HCT116 (cell line): ENCODE results near the gene ZNF655. TPM values are rescaled to one million over a fixed set of nuclear protein-coding genes. Genes with fewer than 3 reads are reported as not detected.
A peak's percentile ranks its signal among the peaks of the same experiment; 100 is the strongest.

Experiments
- ATAC-seq: fragments of 200-7000 bp; cut with Tn5 transposase; 2 replicates; pipeline ENCODE4 v1.9.1; 2020; ENCODE audit warnings: mild to moderate bottlenecking, moderate library complexity
- Bru-seq: library from RNA; stranded (reverse); fragments of 400-500 nt; gene quantifications from one replicate; lab custom pipeline; 2021; lab: Mats Ljungman, UMichigan
- BruChase-seq, 2 experiments: library from RNA; stranded (reverse); fragments of 400-500 nt; gene quantifications; one replicate each; lab custom pipeline; 2021; lab: Mats Ljungman, UMichigan
- BruUV-seq: library from RNA; stranded (reverse); fragments of 400-500 nt; replicated peaks from 2 replicates; lab custom pipeline; 2021; lab: Mats Ljungman, UMichigan
- CTCF ChIA-PET: fragments of 300-600 bp; sonication (Branson Sonifier 250); formaldehyde crosslinking; loops from one replicate; lab custom pipeline; 2021; ENCODE audit warnings: antibody characterized with exemption; lab: Charles Lee
- POLR2A ChIA-PET: fragments of 300-600, 350-600 bp; sonication (Branson Sonifier 250); formaldehyde crosslinking; loops from one replicate; lab custom pipeline; 2021; ENCODE audit warnings: antibody characterized with exemption; lab: Charles Lee
- RAD21 ChIA-PET, 2 experiments: fragments of 300-600 bp; sonication (Branson Sonifier 250); formaldehyde crosslinking; loops; one replicate each; lab custom pipeline; 2023; ENCODE audit warnings: low total read pairs in 2 of 2; ENCODE audit not compliant: uncharacterized antibody in 2 of 2, unreplicated experiment in 2 of 2, low non-redundant PET in 1 of 2; lab: Charles Lee
- DNase-seq: peaks from one replicate; pipeline ENCODE4 v3.0.0-alpha.2; 2010; ENCODE audit warnings: low read depth, low spot score
- H2AFZ ChIP-seq: fragments of 200-600 bp; shearing (Covaris generic), sonication (generic); 2 replicates; pipeline ENCODE4 v1.6.1; 2017; ENCODE audit warnings: low read depth, mixed run types, mixed read lengths, antibody characterized with exemption, low read length; ENCODE audit not compliant: poor library complexity, severe bottlenecking
- H3K27ac ChIP-seq: 2 replicates; pipeline ENCODE4 v1.5.1; 2012; ENCODE audit warnings: low read depth, low read length
- H3K27me3 ChIP-seq: fragments of 200-600 bp; sonication (generic); 2 replicates; pipeline ENCODE4 v1.6.1; 2016; ENCODE audit warnings: mixed run types, low read length, mixed read lengths; ENCODE audit not compliant: insufficient read depth
- H3K36me3 ChIP-seq, 2 experiments: fragments of 200-500 bp in 1 of 2; fragments of 200-600 bp in 1 of 2; sonication (Bioruptor generic) in 1 of 2; sonication (generic) in 1 of 2; 2 replicates each; pipeline versions ENCODE4 v1.5.1 to v1.6.1; 2014 to 2016; ENCODE audit warnings: low read length in 2 of 2, inconsistent platforms in 1 of 2, mixed read lengths in 1 of 2, mixed run types in 1 of 2; ENCODE audit not compliant: insufficient read depth in 2 of 2, control insufficient read depth in 1 of 2
- H3K4me1 ChIP-seq, 2 experiments: fragments of 200-600 bp in 1 of 2; sonication (generic) in 1 of 2; 2 replicates each; pipeline versions ENCODE4 v1.5.1 to v1.6.1; 2012 to 2017; ENCODE audit warnings: low read length in 2 of 2, inconsistent platforms in 1 of 2, mild to moderate bottlenecking in 1 of 2, mixed read lengths in 1 of 2, mixed run types in 1 of 2, moderate library complexity in 1 of 2; ENCODE audit not compliant: insufficient read depth in 2 of 2, control insufficient read depth in 1 of 2
- H3K4me2 ChIP-seq: fragments of 200-600 bp; sonication (generic); 2 replicates; pipeline ENCODE4 v1.6.1; 2017; ENCODE audit warnings: mixed run types, low read length, mixed read lengths
- H3K4me3 ChIP-seq, 2 experiments: fragments of 200-600 bp in 1 of 2; sonication (generic) in 1 of 2; replicated peaks in 1 of 2; 2 replicates each; pipeline ENCODE4 v1.5.1; 2011 to 2016; ENCODE audit warnings: low read length in 2 of 2, control low read depth in 1 of 2, low read depth in 1 of 2, mild to moderate bottlenecking in 1 of 2, mixed read lengths in 1 of 2, mixed run types in 1 of 2
- H3K79me2 ChIP-seq: fragments of 200-600 bp; sonication (generic); 2 replicates; pipeline ENCODE4 v1.6.1; 2017; ENCODE audit warnings: mild to moderate bottlenecking, mixed run types, low read length, moderate library complexity, mixed read lengths; ENCODE audit not compliant: insufficient read depth
- H3K9ac ChIP-seq: fragments of 200-600 bp; sonication (generic); 2 replicates; pipeline ENCODE4 v1.6.1; 2016; ENCODE audit warnings: low read length, mixed read lengths
- H3K9me2 ChIP-seq: fragments of 200-600 bp; sonication (generic), shearing (Covaris generic); 2 replicates; pipeline ENCODE4 v1.6.1; 2017; ENCODE audit warnings: mixed run types, mild to moderate bottlenecking, moderate library complexity; ENCODE audit not compliant: insufficient read depth
- H3K9me3 ChIP-seq, 2 experiments: fragments of 200-500 bp in 1 of 2; fragments of 200-600 bp in 1 of 2; sonication (Bioruptor generic) in 1 of 2; sonication (generic) in 1 of 2; 2 replicates each; pipeline ENCODE4 v1.6.1; 2014 to 2017; ENCODE audit warnings: low read length in 2 of 2, mixed read lengths in 2 of 2, inconsistent platforms in 1 of 2, low read depth in 1 of 2, mild to moderate bottlenecking in 1 of 2, mixed run types in 1 of 2, moderate library complexity in 1 of 2; ENCODE audit not compliant: control insufficient read depth in 1 of 2, insufficient read depth in 1 of 2
- H4K20me1 ChIP-seq: fragments of 200-600 bp; sonication (generic), shearing (Covaris generic); 2 replicates; pipeline ENCODE4 v1.6.1; 2017; ENCODE audit warnings: mixed run types, mild to moderate bottlenecking, moderate library complexity; ENCODE audit not compliant: insufficient read depth
- CEBPB ChIP-seq: IDR thresholded peaks from 2 replicates; pipeline ENCODE4 v1.6.1; 2012; ENCODE audit warnings: low read depth
- FOSL1 ChIP-seq: IDR thresholded peaks from 2 replicates; pipeline ENCODE4 v1.6.1; 2012; ENCODE audit warnings: low read depth
- POLR2AphosphoS5 ChIP-seq: IDR thresholded peaks from 2 replicates; pipeline ENCODE4 v1.6.1; 2011; ENCODE audit warnings: mild to moderate bottlenecking, low read depth, low read length, moderate library complexity
- RAD21 ChIP-seq: IDR thresholded peaks from 2 replicates; pipeline ENCODE4 v1.6.1; 2012; ENCODE audit warnings: low read depth, mild to moderate bottlenecking
- SIN3A ChIP-seq: IDR thresholded peaks from 2 replicates; pipeline ENCODE4 v1.6.1; 2012; ENCODE audit warnings: low read depth
- SP1 ChIP-seq: IDR thresholded peaks from 2 replicates; pipeline ENCODE4 v1.6.1; 2012; ENCODE audit warnings: low read depth
- TCF7L2 ChIP-seq: IDR thresholded peaks from 2 replicates; pipeline ENCODE4 v1.7.0; 2011; ENCODE audit warnings: borderline replicate concordance, inconsistent platforms; ENCODE audit not compliant: insufficient read depth, insufficient read length; ENCODE audit errors: extremely low read depth
- YY1 ChIP-seq: IDR thresholded peaks from 2 replicates; pipeline ENCODE4 v1.6.1; 2011; ENCODE audit warnings: low read length, low read depth, moderate library complexity, mild to moderate bottlenecking; ENCODE audit not compliant: insufficient replicate concordance; ENCODE audit errors: extremely low read depth
- ZFX ChIP-seq: fragments of 450-650 bp; IDR thresholded peaks from 2 replicates; pipeline ENCODE4 v1.6.1; 2017
- intact Hi-C: fragments of 100-400 bp; cut with micrococcal nuclease; formaldehyde crosslinking; loops from 2 replicates; pipeline ENCODE4 v1.10.0; 2022
- long read RNA-seq: library from polyadenylated mRNA; unstranded; transcript quantifications from one replicate; pipeline ENCODE4 v2.0.0, GENCODE V29; 2021; ENCODE audit not compliant: unreplicated experiment
- polyA plus RNA-seq: library from polyadenylated mRNA; unstranded; fragments of >200 nt; gene quantifications from 2 replicates; pipeline ENCODE4 v1.2.1, GENCODE V29; 2012; ENCODE audit warnings: missing spikeins
- total RNA-seq: library from RNA; stranded (reverse); gene quantifications from one replicate; pipeline ENCODE4 v1.2.1, GENCODE V29; 2021; ENCODE audit not compliant: unreplicated experiment
- TF ChIP-seq, protein P1 (sequence below): IDR thresholded peaks from 2 replicates; pipeline ENCODE4 v1.6.1; 2012; ENCODE audit warnings: low read depth
- TF ChIP-seq, protein P2 (sequence below): IDR thresholded peaks from 2 replicates; pipeline ENCODE4 v1.6.1; 2012
- TF ChIP-seq, protein P3 (sequence below): IDR thresholded peaks from 2 replicates; pipeline ENCODE4 v1.6.1; 2011; ENCODE audit warnings: mild to moderate bottlenecking, low read length, moderate library complexity; ENCODE audit not compliant: insufficient replicate concordance; ENCODE audit errors: extremely low read depth

The ZNF655 gene, protein sequence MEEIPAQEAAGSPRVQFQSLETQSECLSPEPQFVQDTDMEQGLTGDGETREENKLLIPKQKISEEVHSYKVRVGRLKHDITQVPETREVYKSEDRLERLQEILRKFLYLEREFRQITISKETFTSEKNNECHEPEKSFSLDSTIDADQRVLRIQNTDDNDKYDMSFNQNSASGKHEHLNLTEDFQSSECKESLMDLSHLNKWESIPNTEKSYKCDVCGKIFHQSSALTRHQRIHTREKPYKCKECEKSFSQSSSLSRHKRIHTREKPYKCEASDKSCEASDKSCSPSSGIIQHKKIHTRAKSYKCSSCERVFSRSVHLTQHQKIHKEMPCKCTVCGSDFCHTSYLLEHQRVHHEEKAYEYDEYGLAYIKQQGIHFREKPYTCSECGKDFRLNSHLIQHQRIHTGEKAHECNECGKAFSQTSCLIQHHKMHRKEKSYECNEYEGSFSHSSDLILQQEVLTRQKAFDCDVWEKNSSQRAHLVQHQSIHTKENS
- 45.0 TPM for total RNA-seq
- 32.8 and 37.3 TPM in 2 replicates for polyA plus RNA-seq
- Bru-seq, nascent RNA: percentile 95 among the genes with signal in this experiment
- BruChase-seq, experiment 1, labeled RNA remaining after a 6-hour chase: percentile 98 among the genes with signal in this experiment
- percentile 99 among the genes with signal in this experiment for BruChase-seq, experiment 2, labeled RNA remaining after a 2-hour chase
- long read RNA-seq, full-length matches to known transcripts: 33 of 49 reads
- long read RNA-seq, partial matches to known transcripts: 1 of 49 reads
- long read RNA-seq, other reads (novel, unspliced or antisense): 15 of 49 reads

DNA sequence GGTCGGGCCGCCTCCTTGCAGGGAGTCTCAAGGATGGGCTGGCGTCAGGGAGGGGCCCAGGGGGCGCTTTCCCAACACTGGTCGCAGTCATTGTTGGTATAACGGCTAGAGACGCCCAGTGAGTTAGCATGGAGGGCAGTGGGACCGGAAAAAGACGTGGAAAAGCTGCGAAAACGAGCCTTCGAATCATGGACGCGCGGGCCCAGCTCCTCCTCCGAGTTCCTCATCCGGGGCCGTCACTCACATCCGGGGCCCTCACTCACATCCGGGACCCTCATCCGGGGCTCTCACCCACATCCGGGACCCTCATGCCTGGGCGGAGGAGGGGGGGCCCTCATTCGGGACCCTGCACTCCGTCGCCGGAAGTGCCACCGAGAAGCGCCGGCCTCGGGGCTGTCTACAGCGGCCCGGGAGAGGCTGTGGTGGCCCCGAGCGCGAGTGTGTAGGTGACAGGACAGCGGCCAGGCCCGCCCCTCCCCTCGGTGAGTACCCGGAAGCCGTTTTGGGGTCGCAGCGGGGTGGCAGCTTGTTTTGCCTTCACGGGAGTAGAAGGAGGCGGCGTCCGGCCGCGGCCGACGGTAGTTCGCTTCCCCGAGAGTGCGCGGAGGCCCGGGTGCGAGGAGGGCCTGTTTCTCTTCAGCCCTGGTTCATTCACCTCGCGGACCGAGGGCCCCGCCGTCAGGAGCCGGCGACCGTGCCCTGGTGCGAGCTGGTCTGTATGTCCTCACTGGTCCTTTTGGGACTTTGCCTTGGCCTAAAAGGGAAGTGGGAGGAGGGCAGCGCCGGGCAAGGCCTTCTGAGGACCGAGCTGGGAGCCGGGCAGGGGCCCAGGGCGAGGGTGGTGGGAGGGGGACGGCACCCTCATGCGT is at the start of gene ZNF655:
ZNF655 (plus strand) TSS at position 337 of the 869 bp plus-strand sequence. CDS start 1,918 bp downstream, outside the sequence.
- no peaks in the 10 kb centered on the region for H3K9me2 ChIP-seq
- peak within 1 kb of the TSS; percentile 96 for H3K9ac ChIP-seq
- H3K79me2 ChIP-seq: peaks cover 59% of the 10 kb centered on the region
- RAD21 ChIA-PET: no interaction called here
- H3K4me1 ChIP-seq: peaks cover 28 to 48% of the 10 kb centered on the region in 2 experiments
- H2AFZ ChIP-seq: no peak within 1 kb of the TSS
- no peaks in the 10 kb centered on the region for H4K20me1 ChIP-seq
- H3K27me3 ChIP-seq: no peaks in the 10 kb centered on the region
- H3K4me3 ChIP-seq: peak within 1 kb of the TSS; percentile 90 to 95
- peak within 1 kb of the TSS; percentile 79 for H3K4me2 ChIP-seq
- CTCF ChIA-PET: no interaction called here
- ATAC-seq: peak; percentile 76
- BruUV-seq: TSS peak; percentile 44
- intact Hi-C loops: loop anchor here (5.0 kb wide), 1 partner anchor 59 kb away; the partner anchor contains the start of gene ZSCAN25
- peaks cover 12 to 23% of the 10 kb centered on the region in 2 experiments for H3K36me3 ChIP-seq
- H3K9me3 ChIP-seq: no peaks in the 10 kb centered on the region
- POLR2A ChIA-PET: interaction anchor here (0.6 to 1.5 kb wide), 10 partner anchors 13 to 849 kb away, joined by 3 to 8 read pairs (median 3); partner anchors contain the start of genes BUD31, ZKSCAN5 and ZSCAN25
- peak; percentile 82 for DNase-seq
- peak within 1 kb of the TSS; percentile 93 for H3K27ac ChIP-seq
- TF ChIP-seq, protein P1, sequence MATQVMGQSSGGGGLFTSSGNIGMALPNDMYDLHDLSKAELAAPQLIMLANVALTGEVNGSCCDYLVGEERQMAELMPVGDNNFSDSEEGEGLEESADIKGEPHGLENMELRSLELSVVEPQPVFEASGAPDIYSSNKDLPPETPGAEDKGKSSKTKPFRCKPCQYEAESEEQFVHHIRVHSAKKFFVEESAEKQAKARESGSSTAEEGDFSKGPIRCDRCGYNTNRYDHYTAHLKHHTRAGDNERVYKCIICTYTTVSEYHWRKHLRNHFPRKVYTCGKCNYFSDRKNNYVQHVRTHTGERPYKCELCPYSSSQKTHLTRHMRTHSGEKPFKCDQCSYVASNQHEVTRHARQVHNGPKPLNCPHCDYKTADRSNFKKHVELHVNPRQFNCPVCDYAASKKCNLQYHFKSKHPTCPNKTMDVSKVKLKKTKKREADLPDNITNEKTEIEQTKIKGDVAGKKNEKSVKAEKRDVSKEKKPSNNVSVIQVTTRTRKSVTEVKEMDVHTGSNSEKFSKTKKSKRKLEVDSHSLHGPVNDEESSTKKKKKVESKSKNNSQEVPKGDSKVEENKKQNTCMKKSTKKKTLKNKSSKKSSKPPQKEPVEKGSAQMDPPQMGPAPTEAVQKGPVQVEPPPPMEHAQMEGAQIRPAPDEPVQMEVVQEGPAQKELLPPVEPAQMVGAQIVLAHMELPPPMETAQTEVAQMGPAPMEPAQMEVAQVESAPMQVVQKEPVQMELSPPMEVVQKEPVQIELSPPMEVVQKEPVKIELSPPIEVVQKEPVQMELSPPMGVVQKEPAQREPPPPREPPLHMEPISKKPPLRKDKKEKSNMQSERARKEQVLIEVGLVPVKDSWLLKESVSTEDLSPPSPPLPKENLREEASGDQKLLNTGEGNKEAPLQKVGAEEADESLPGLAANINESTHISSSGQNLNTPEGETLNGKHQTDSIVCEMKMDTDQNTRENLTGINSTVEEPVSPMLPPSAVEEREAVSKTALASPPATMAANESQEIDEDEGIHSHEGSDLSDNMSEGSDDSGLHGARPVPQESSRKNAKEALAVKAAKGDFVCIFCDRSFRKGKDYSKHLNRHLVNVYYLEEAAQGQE: no peak
- TF ChIP-seq TCF7L2 (no peak), YY1 (peak; percentile 64), SP1 (no peak), FOSL1 (no peak), CEBPB (no peak), POLR2AphosphoS5 (peak; percentile 88), RAD21 (no peak), ZFX (peak; percentile 95), SIN3A (peak; percentile 77; the same call in 1 of the 2 replicates)
- TF ChIP-seq, protein P2, sequence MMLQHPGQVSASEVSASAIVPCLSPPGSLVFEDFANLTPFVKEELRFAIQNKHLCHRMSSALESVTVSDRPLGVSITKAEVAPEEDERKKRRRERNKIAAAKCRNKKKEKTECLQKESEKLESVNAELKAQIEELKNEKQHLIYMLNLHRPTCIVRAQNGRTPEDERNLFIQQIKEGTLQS: no peak
- TF ChIP-seq, protein P3, sequence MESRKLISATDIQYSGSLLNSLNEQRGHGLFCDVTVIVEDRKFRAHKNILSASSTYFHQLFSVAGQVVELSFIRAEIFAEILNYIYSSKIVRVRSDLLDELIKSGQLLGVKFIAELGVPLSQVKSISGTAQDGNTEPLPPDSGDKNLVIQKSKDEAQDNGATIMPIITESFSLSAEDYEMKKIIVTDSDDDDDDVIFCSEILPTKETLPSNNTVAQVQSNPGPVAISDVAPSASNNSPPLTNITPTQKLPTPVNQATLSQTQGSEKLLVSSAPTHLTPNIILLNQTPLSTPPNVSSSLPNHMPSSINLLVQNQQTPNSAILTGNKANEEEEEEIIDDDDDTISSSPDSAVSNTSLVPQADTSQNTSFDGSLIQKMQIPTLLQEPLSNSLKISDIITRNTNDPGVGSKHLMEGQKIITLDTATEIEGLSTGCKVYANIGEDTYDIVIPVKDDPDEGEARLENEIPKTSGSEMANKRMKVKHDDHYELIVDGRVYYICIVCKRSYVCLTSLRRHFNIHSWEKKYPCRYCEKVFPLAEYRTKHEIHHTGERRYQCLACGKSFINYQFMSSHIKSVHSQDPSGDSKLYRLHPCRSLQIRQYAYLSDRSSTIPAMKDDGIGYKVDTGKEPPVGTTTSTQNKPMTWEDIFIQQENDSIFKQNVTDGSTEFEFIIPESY: peak; percentile 50
